ENCODE results near the gene GPR101. TPM values are rescaled to one million over a fixed set of nuclear protein-coding genes. Genes with fewer than 3 reads are reported as not detected.
"Not testable (repeated sequence)": the region's sequence is repeated elsewhere in the genome, so short reads cannot be mapped to it uniquely, and the experiment has no call there.

GPR101 gene
- total and polyA plus RNA-seq, 9 donors, result not detected

GRCh38 chrX:137025930-137026329, 7.9 kb downstream of the GPR101 start:
- Histone ChIP-seq H3K36me3 (ENCODE audit: control insufficient read depth, insufficient read depth, low read length) (no peaks in the 10 kb centered on the region), H3K27ac (ENCODE audit: low read length) (no peak overlapping the region), H3K4me3 (ENCODE audit: low read length) (no peak overlapping the region), H3K9me3 (replicated peaks; ENCODE audit: control insufficient read depth, low read depth, low read length) (no peaks in the 10 kb centered on the region), H3K27me3 (ENCODE audit: control insufficient read depth, insufficient read depth, low read length) (peaks cover 32% of the 10 kb centered on the region), H3K4me1 (ENCODE audit: control insufficient read depth, insufficient read depth, low read length) (no peaks in the 10 kb centered on the region)
- no peak for DNase-seq
- 29% methylated on average over 2 of the region's 5 CpGs for WGBS (ENCODE audit: insufficient coverage)

- H3K36me3 ChIP-seq (ENCODE audit: control insufficient read depth, insufficient read depth, low read length); H3K27me3 ChIP-seq (ENCODE audit: control insufficient read depth, insufficient read depth, low read length); H3K4me3 ChIP-seq (ENCODE audit: low read length); DNase-seq; H3K27ac ChIP-seq (ENCODE audit: low read length); H3K4me1 ChIP-seq (ENCODE audit: control insufficient read depth, insufficient read depth, low read length); H3K9me3 ChIP-seq (replicated peaks; ENCODE audit: control insufficient read depth, low read depth, low read length): not testable (repeated sequence)
- no CpG with 5 or more reads among the region's 31 CpGs for WGBS (ENCODE audit: insufficient coverage)
These were observed 33.6 kb downstream of the GPR101 start for GRCh38 chrX:137000236-137000635.

- no peak for DNase-seq
- Histone ChIP-seq H3K36me3 (ENCODE audit: control insufficient read depth, insufficient read depth, low read length) (no peaks in the 10 kb centered on the region), H3K9me3 (replicated peaks; ENCODE audit: control insufficient read depth, low read depth, low read length) (no peaks in the 10 kb centered on the region), H3K4me3 (ENCODE audit: low read length) (no peak overlapping the region), H3K4me1 (ENCODE audit: control insufficient read depth, insufficient read depth, low read length) (no peaks in the 10 kb centered on the region), H3K27me3 (ENCODE audit: control insufficient read depth, insufficient read depth, low read length) (no peaks in the 10 kb centered on the region), H3K27ac (ENCODE audit: low read length) (no peak overlapping the region)
- whole genome bisulfite sequencing (ENCODE audit: insufficient coverage), result no CpG with 5 or more reads among the region's 3 CpGs
These were observed 34.8 kb downstream of the GPR101 start for GRCh38 chrX:136999024-136999423.

Other genes starting within 250 kb of the GPR101 start
- gene RBMX, start 153.3 kb downstream of the GPR101 start, total RNA-seq, result 212 TPM
- 100 to 1,000 TPM; 186 to 254 (median 224) TPM for gene RBMX, start 153.3 kb downstream of the GPR101 start, polyA plus RNA-seq (ENCODE audit: insufficient read depth in 1 of 8, insufficient read length in 8 of 8, low replicate concordance in 1 of 8)

Data from muscle of leg (tissue), 11 donors.